ENCODE data around the gene VPS26A. TPM values are rescaled to one million over a fixed set of nuclear protein-coding genes. Genes with fewer than 3 reads are reported as not detected.

The VPS26A gene
- total RNA-seq, 1 donor from 2014 or later, result 51.5 TPM

DNA sequence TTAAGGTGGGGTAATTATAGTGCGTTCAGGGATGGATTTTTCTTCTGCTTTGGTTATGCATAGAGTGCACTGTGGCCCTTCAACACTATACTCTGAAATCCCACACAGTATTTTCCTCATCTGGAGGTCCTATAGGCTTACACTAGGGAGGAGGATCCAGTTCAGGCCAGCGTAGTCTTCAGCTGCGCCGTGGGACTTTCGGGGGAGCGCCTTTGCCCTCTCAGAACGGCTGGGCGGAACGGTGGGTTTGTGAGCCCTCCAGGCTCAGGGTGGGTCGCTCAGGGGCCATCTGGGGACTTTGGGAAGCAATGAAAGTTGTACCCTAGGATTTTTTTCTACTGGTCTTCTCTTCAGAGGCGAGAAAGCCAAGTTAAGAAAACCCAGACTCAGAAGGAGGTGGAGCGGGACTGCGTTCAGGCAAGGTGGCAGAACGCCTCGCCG is 652 bp upstream of the VPS26A start:
- ATAC-seq (peak; percentile 55), DNase-seq (no peak)
- peak overlapping the region; percentile 97 for H3K27ac ChIP-seq
- H3K9me3 ChIP-seq, result no peaks in the 10 kb centered on the region
- intact Hi-C loops (cut with DNase I), result no loop called here
- H3K27me3 ChIP-seq, result no peaks in the 10 kb centered on the region
- peaks cover 20% of the 10 kb centered on the region for H3K4me1 ChIP-seq
- TF ChIP-seq, protein P1, sequence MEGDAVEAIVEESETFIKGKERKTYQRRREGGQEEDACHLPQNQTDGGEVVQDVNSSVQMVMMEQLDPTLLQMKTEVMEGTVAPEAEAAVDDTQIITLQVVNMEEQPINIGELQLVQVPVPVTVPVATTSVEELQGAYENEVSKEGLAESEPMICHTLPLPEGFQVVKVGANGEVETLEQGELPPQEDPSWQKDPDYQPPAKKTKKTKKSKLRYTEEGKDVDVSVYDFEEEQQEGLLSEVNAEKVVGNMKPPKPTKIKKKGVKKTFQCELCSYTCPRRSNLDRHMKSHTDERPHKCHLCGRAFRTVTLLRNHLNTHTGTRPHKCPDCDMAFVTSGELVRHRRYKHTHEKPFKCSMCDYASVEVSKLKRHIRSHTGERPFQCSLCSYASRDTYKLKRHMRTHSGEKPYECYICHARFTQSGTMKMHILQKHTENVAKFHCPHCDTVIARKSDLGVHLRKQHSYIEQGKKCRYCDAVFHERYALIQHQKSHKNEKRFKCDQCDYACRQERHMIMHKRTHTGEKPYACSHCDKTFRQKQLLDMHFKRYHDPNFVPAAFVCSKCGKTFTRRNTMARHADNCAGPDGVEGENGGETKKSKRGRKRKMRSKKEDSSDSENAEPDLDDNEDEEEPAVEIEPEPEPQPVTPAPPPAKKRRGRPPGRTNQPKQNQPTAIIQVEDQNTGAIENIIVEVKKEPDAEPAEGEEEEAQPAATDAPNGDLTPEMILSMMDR (IDR thresholded peaks at IDR 0.05), result peak; percentile 42
- peak overlapping the region; percentile 94 for H3K4me3 ChIP-seq
- no peaks in the 10 kb centered on the region for H3K36me3 ChIP-seq

DNA sequence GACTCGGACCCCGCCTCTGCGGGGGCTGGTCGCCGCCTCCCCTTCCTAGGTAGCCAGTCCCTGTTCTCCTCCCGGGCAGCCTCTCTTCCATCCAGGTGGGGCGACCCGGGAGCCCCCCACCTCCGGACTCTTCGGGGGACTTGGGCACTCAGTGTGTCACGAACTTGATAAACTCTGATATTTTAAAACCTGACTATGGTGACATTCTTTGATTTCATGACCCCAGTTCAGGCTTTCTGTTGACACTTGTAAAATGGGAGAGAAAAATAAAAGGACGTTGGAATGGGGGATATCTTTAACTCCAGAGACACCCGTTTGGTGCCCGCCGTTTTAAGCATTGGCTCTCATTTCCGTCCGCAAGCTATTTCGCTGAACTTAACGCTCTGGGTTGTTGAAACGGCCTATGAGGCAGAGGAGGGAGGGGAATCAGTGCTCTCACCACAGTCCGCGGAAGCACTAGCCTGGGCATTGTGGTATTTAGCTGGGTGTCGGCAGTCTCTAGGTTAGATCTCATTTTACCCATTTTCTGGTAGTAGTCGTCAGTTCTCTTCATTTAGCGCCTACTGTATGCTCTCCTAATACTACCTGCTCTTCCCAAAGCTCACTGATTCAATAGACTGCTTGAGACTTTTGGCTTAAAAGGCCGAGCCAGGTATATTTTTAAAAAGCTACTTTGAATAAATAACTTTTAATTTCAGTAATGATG is 738 bp downstream of the VPS26A start:
- TF ChIP-seq, protein P1 (IDR thresholded peaks at IDR 0.05), result no peak
- Histone ChIP-seq H3K27ac (peak overlapping the region; percentile 97), H3K36me3 (no peaks in the 10 kb centered on the region), H3K9me3 (no peaks in the 10 kb centered on the region), H3K4me1 (peaks cover 25% of the 10 kb centered on the region), H3K4me3 (peak overlapping the region; percentile 94), H3K27me3 (no peaks in the 10 kb centered on the region)
- ATAC-seq (peak; percentile 29), DNase-seq (peak; percentile 68)
- intact Hi-C loops (cut with DNase I), result no loop called here

DNA sequence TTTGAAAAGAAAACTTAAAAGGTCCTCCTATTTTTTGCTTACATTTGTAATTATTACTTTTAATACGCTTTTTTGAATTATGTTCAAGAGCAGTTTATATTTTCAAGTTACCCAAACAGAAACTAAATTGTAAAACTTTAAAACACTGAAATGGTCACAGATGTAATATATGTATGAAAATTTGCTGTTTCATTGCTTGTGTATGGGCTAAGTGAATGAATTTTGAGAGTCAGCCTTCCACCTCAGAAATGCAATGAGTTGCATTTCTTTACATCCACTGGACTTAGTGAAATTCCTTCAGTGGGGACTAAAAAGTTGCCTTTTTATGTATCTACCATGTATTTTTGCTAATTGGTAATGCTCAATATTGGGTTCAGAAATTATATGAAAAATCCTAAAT is 1.6 kb downstream of the VPS26A start:
- TF ChIP-seq, protein P1 (IDR thresholded peaks at IDR 0.05), result no peak
- Histone ChIP-seq H3K36me3 (no peaks in the 10 kb centered on the region), H3K9me3 (no peaks in the 10 kb centered on the region), H3K4me1 (peaks cover 25% of the 10 kb centered on the region), H3K27me3 (no peaks in the 10 kb centered on the region), H3K27ac (no peak overlapping the region), H3K4me3 (peak overlapping the region; percentile 94)
- no peak for DNase-seq
- no peak for ATAC-seq
- intact Hi-C loops (cut with DNase I), result no loop called here

DNA sequence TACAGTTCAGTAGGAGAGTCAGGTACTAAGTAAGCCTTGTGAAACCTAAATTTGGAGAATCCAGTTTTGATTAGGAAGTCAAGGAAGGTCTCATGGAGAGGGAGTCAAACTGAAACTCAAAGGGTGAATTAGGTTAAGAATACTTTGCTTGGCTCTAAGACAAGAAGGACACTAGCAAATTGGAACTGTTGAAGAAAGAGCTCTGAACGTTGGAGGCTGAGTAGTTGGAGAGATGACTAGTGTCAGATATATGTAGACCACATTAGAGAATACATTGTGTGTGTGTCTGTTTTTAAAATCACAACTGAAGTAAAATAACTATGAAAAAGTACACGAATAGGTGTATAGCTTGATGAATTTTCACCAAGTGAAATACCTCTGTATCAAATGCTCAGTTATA is 6.3 kb downstream of the VPS26A start:
- ATAC-seq, result no peak

DNA sequence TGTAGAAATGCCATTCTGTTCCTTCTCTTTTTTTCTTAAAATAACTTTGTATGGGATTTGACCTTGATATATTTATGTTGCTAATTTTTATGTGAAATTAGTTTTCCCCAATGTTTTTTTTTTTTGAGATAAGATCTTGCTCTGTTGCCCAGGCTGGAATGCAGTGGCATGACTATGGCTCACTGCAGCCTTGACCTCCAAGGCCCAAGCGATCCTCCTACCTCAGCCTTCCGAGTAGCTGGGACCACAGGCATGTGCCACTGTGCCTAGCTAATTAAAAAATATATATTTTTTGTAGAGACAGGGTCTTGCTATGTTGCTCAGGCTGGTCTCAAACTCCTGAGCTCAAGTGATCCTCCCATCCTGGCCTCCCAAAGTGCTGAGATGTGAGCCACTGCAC is 16.0 kb downstream of the VPS26A start:
- Histone ChIP-seq H3K4me1 (peaks cover 4% of the 10 kb centered on the region), H3K36me3 (peaks cover 17% of the 10 kb centered on the region), H3K27ac (no peak overlapping the region), H3K27me3 (no peaks in the 10 kb centered on the region), H3K9me3 (no peaks in the 10 kb centered on the region), H3K4me3 (no peak overlapping the region)
- ATAC-seq (no peak), DNase-seq (no peak)
- TF ChIP-seq, protein P1 (IDR thresholded peaks at IDR 0.05), result no peak
- intact Hi-C loops (cut with DNase I), result no loop called here

More for the DNA sequence above, 6.3 kb downstream of the VPS26A start:
- intact Hi-C loops (cut with DNase I), result no loop called here
- Histone ChIP-seq H3K36me3 (peaks cover 25% of the 10 kb centered on the region), H3K4me1 (peaks cover 15% of the 10 kb centered on the region), H3K27me3 (no peaks in the 10 kb centered on the region), H3K9me3 (no peaks in the 10 kb centered on the region), H3K4me3 (no peak overlapping the region), H3K27ac (no peak overlapping the region)
- no peak for DNase-seq
- TF ChIP-seq, protein P1 (IDR thresholded peaks at IDR 0.05), result no peak
